ENCODE measurements around the gene ARHGEF10L.

GRCh38 chr1:17600321-17600720 is 60.8 kb downstream of the ARHGEF10L start:
- TF ChIP-seq POLR2A (IDR thresholded peaks at IDR 0.05) = no peak
- no peak for TF ChIP-seq CTCF (IDR thresholded peaks at IDR 0.05)
- no peak for TF ChIP-seq POLR2AphosphoS5 (IDR thresholded peaks at IDR 0.05; ENCODE audit: insufficient read depth in 1 of 2, low read depth in 1 of 2)

Measured in vagina (tissue), 2 donors.